RWPE1 (cell line): Measurements from ENCODE around the gene CDK2.
"Not testable (repeated sequence)": the region's sequence is repeated elsewhere in the genome, so short reads cannot be mapped to it uniquely, and the experiment has no call there.

Experiments
- CTCF ChIA-PET: fragments of 350-600 bp; sonication (Branson Sonifier 250); formaldehyde crosslinking; extraction: SDS; loops from one replicate; lab custom pipeline; 2021; lab: Yijun Ruan, JAX
- POLR2A ChIA-PET: fragments of 400-600 bp; formaldehyde crosslinking; extraction: SDS; loops from one replicate; lab custom pipeline; 2020; ENCODE audit warnings: antibody characterized with exemption; ENCODE audit not compliant: low non-redundant PET; lab: Yijun Ruan, JAX
- DNase-seq: peaks from one replicate; pipeline ENCODE4 v3.0.0; 2012; ENCODE audit warnings: low spot score
- H3K27ac ChIP-seq: fragments of 450-650 bp; 2 replicates; pipeline ENCODE4 v1.5.1; 2017
- TF ChIP-seq, protein P1 (sequence below): fragments of 450-650 bp; conservative IDR thresholded peaks from 2 replicates; pipeline ENCODE4 v1.5.1; 2017; ENCODE audit warnings: low read depth, mild to moderate bottlenecking

The CDK2 gene

DNA sequence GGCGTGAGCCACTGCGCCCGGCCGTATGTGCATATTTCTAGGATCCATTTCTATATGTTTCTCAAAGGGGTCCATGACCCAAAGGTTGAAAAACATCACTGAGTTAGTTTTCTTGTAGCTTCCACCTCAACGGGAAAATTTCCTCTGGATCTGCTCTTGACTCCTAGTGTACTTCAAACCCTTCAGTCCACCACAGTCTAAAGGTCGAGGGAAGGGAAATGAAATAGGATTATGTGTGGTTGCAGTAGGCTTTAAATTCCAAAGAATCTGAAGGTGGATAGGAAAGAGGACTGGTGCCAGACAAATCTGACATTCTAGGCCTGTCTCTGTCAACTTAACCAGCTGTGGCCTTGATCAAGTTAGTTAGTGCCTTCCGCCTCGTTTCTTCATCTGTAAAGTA, 28.7 kb downstream of the CDK2 start:
- CTCF ChIA-PET, result interaction anchor here (0.6 to 2.1 kb wide), 13 partner anchors 7 to 607 kb away, joined by 3 to 6 read pairs (median 4); no protein-coding TSS in a partner anchor
- POLR2A ChIA-PET, result no interaction called here
- DNase-seq, result no peak
- peak overlapping the region; percentile 42 for H3K27ac ChIP-seq
- TF ChIP-seq, protein P1, sequence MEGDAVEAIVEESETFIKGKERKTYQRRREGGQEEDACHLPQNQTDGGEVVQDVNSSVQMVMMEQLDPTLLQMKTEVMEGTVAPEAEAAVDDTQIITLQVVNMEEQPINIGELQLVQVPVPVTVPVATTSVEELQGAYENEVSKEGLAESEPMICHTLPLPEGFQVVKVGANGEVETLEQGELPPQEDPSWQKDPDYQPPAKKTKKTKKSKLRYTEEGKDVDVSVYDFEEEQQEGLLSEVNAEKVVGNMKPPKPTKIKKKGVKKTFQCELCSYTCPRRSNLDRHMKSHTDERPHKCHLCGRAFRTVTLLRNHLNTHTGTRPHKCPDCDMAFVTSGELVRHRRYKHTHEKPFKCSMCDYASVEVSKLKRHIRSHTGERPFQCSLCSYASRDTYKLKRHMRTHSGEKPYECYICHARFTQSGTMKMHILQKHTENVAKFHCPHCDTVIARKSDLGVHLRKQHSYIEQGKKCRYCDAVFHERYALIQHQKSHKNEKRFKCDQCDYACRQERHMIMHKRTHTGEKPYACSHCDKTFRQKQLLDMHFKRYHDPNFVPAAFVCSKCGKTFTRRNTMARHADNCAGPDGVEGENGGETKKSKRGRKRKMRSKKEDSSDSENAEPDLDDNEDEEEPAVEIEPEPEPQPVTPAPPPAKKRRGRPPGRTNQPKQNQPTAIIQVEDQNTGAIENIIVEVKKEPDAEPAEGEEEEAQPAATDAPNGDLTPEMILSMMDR, result no peak

DNA sequence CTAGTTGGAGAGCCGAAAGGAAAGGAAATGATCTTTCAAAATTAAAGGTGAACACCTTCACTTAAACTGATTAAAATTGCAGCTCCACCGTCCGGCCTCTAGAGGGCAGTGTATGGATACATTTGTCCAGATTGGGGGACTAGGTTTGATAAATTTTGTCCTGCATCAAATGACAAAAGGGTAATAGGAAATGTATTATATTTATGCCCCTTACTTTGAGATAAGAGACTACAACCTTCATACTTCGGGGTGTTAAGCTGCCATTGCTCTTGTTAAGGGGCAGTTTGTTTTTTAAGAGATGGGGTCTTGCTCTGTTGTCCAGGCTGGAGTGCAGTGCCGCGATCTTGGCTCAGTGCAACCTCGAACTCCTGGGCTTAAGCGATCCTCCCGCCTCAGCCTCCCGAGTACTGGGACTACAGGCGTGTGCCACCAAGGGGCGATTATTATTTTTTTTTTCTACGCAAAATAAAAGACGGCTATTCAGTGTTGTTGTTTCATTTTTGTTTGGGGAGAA, 29.6 kb downstream of the CDK2 start:
- TF ChIP-seq, protein P1, result peak; percentile 88
- POLR2A ChIA-PET, result interaction anchor here (1.0 kb wide), 1 partner anchor 33 kb away, joined by 3 read pairs; no protein-coding TSS in a partner anchor
- CTCF ChIA-PET, result interaction anchor here (0.5 to 2.1 kb wide), 20 partner anchors 8 to 606 kb away, joined by 3 to 10 read pairs (median 4); partner anchors contain the start of gene PA2G4
- DNase-seq, result peak; percentile 48
- H3K27ac ChIP-seq, result peak overlapping the region; percentile 83

DNA sequence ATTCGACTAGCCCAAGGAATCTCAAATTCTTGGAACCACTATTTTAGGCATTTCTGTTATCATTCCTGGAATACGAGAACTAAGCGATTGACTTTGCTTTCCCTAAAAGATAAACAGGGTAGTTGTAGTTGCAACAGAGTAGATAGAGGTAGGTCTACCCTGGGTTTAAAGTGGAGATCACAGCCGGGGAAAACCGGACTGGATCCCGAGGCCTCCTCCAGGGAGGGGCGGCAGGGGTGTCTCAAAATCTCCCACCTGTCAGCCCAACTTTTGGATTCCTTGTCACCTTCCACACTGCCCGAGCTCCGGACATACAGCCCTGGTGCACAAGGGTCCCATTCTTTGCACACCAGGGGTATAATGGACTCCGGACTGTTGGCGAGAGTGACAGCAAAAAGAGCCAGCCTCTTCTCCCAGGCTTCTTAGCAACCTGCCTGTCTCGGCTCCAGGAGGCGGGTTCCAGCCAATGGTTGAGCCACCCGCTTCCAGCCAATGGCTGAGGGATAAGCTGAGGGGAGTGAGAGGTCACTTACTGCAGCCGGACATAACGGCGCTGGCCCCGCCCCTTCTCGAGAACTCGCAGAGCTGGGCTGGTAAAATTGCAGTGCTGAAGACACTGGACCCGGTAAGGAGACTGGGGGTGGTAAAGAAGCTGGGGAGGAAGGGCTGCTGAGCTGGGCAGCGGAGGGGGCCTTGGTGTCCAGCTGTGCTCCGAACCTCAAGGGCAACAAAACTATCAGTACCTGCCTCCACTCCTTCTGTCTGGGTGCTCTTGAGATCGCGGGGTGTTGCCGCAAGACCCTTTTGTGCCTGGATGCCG, 30.3 kb downstream of the CDK2 start, which contains the start of gene SUOX:
Gene SUOX, plus strand, starts transcription at position 562 of the 820 bp plus-strand sequence. CDS start 4,946 bp downstream, outside the sequence.
- ChIA-PET CTCF (interaction anchor here (0.5 to 2.1 kb wide), 9 partner anchors 10 to 225 kb away, joined by 3 to 10 read pairs (median 4); partner anchors contain the start of gene ERBB3), POLR2A (interaction anchor here (1.0 to 1.3 kb wide), 2 partner anchors 10 to 32 kb away, joined by 3 to 4 read pairs; no protein-coding TSS in a partner anchor)

DNA sequence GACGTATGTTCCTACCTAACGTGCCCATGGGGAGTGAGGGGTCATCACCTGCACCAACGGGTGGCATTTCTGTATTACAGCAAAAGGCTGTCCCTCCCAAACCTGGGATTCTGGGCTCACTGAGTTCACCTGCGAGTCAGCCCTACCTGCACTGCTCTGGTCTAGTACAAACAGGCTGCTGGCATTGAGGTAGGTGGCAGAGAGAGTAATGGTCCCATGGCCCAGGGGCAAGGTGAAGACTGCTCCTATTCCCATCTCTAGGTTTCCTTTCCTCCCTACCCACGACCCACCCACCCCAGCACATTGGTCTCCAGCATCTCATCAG, 30.9 kb downstream of the CDK2 start:
- DNase-seq, result no peak
- TF ChIP-seq, protein P1, result no peak
- POLR2A ChIA-PET, result interaction anchor here (0.6 to 1.3 kb wide), 3 partner anchors 10 to 56 kb away, joined by 4 to 5 read pairs (median 4); no protein-coding TSS in a partner anchor
- CTCF ChIA-PET, result interaction anchor here (0.5 to 2.1 kb wide), 5 partner anchors 9 to 225 kb away, joined by 3 to 10 read pairs (median 3); partner anchors contain the start of gene ERBB3
- H3K27ac ChIP-seq, result peak overlapping the region; percentile 83

More for the DNA sequence above, 30.3 kb downstream of the CDK2 start, which contains the start of gene SUOX:
- DNase-seq, result peak; percentile 98
- H3K27ac ChIP-seq, result peak within 1 kb of the TSS; percentile 83
- TF ChIP-seq, protein P1, result no peak

DNA sequence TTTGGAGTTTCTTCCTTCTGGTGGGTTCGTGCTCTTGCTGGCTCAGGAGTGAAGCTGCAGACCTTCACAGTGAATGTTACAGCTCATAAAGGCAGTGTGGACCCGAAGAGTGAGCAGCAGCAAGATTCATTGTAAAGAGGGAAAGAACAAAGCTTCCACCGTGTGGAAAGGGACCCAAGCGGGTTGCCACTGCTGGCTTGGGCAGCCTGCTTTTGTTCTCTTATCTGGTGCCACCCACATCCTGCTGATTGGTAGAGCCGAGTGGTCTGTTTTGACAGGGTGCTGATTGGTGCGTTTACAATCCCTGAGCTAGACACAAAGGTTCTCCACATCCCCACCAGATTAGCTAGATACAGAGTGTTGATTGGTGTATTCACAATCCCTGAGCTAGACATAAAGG, 32.9 kb downstream of the CDK2 start:
- DNase-seq, H3K27ac ChIP-seq, POLR2A ChIA-PET, CTCF ChIA-PET: not testable (repeated sequence)

DNA sequence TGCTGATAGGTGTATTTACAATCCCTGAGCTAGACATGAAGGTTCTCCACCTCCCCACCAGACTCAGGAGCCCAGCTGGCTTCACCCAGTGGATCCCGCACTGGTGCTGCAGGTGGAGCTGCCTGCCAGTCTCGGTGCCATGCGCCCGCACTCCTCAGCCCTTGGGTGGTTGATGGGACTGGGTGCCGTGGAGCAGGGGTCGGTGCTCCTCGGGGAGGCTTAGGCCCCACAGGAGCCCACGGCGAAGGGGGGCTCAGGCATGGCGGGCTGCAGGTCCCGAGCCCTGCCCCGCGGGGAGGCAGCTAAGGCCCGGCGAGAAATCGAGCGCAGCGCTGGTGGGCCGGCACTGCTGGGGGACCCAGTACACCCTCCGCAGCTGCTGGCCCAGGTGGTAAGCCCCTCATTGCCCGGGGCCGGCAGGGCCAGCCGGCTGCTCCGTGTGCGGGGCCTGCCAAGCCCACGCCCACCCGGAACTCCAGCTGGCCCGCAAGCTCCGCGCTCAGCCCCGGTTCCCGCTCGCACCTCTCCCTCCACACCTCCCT, 33.4 kb downstream of the CDK2 start:
- POLR2A ChIA-PET, DNase-seq, H3K27ac ChIP-seq, CTCF ChIA-PET: not testable (repeated sequence)

DNA sequence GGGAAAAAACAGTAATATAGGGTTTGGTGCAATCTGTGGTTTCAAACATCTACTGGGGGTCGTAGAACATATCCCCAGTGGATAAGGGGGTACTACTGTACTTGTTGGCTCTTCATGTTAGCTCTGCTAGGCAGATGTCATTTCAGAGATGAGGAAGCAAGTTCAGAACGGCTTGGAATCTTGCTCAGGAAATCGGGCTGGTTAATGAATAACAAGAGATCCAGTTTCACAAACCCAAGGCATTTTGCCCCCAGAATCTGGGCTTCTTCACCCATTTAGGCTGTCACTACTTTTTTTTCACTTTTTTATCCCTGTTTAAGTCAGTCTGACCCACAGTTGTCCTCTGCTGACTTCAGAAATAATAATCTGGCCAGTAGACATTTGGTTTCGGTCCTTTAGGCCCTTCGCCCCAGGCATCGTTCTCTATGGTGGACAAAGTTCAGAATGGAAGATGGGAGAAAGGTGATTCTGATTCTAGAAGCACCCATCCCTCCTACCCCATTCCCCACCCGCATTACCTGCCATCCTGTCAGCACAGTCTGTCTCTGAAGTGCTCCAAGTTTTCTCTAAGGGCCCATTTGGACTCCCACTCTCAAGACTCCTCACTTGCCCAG, 35.0 kb downstream of the CDK2 start:
- DNase-seq, result no peak
- ChIA-PET CTCF (no interaction called here), POLR2A (no interaction called here)
- TF ChIP-seq, protein P1, result no peak
- no peak overlapping the region for H3K27ac ChIP-seq

DNA sequence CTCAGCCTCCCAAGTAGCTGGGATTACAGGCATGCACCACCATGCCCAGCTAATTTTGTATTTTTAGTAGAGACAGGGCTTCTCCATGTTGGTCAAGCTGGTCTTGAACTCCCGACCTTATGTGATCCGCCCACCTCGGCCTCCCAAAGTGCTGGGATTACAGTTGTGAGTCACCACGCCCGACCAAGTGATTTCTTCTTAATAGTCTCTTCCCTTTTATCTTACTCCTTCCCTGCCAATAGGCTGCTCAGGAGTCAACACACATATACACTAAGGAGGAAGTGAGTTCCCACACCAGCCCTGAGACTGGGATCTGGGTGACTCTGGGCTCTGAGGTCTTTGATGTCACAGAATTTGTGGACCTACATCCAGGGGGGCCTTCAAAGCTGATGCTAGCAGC, 36.7 kb downstream of the CDK2 start:
- POLR2A ChIA-PET, CTCF ChIA-PET, DNase-seq: not testable (repeated sequence)
- 0 out of 2 replicates have a peak overlapping the region, but pooled peaks have one; percentile 1 for H3K27ac ChIP-seq
